Left kidney (tissue), 2 donors: ENCODE measurements around the gene SCUBE3. TPM values are rescaled to one million over a fixed set of nuclear protein-coding genes. Genes with fewer than 3 reads are reported as not detected.

Experiments
- DNase-seq: peaks from one replicate; pipeline ENCODE4 v3.0.0-alpha.2; 2013
- polyA plus RNA-seq: library from polyadenylated mRNA; unstranded; fragments of 120-200 nt; gene quantifications from one replicate; pipeline ENCODE4 v1.2.1, GENCODE V29; 2013; ENCODE audit not compliant: insufficient read length

Gene SCUBE3
- polyA plus RNA-seq, 1 donor, result 63.6 TPM

DNA sequence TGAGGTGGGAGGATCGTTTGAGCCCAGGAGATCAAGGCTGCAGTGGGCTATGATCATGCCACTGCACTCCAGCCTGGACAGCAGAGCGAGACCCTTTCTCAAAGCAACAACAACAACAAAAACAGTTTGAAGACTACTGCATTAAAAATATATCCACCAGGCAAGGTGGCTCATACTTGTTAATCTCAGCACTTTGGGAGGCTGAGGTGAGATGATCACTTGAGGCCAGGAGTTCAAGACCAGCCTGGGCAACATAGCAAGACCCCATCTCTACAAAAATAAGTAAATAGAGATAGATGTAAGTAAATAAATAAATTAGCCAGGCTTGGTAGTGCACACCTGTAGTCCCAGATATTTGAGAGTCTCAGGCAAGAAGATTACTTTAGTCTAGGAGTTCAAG is 58.2 kb downstream of the SCUBE3 start:
- DNase-seq, result no peak

- no peak for DNase-seq
Measured at GRCh38 chr6:35273822-35274559, 60.2 kb downstream of the SCUBE3 start.

DNA sequence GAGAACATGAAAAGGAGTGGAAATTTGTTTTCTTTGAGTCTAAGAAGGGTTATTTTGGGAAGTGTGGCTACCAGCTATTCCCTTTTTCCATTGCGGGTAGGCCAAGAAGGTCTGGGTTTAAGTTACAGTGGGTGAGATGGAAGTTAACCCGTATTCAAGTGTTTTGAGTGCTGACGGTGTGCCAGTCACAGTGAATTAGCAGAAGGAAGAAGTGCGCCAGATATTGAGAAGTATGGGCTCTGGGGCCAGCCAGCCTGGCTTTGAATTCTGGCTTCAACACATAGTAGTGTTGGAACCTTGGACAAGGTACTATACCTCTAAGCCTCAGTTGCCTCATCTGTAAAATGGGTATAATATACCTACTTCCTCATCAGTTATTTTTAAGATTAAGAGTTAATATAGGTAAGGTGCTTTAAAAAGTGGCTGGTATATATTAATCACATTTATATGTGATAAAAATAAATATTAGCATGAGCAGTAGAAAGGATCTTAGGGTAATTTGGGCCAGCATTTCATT is 62.0 kb downstream of the SCUBE3 start:
- DNase-seq, result no peak

DNA sequence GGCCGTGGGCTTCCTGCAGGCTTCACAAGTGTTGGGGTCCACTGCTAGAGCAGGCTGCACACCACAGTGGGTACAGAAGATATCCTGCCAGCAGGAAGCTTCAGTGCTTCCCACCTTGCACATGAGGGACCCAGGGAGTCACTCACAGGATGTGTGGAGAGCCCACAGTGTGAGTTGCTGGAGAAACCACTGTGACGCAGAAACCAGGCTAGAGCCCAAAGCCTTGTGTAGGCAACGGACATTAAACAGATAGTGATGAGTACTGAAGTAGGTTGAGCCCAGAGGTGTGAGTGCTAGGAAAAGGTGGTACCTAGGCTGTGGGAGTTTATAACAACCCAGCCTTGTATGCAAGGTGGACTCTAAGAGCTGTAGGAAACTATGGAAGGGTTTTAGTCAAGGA is 65.0 kb downstream of the SCUBE3 start:
- no peak for DNase-seq

DNA sequence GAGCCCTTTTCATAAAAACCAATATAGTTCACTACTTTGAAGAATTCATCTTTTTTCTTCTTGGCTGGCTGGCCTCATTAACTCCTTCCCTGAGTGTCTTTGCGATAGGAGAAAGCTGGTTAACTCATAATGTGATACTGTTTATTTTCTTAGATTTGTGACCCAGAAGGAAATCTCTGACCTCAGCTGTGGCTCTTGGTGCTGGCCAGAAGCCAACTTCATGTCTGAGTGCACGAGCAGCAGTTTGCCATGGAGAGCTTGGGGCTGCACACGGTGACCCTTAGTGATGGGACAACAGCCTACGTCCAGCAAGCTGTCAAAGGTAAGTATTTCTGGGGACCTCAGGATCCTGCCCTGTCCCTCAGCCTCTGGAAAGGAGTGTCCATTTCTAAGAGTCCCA is 67.1 kb downstream of the SCUBE3 start:
- no peak for DNase-seq

GRCh38 chr6:35282472-35282871 is 68.7 kb downstream of the SCUBE3 start:
- DNase-seq, result no peak

- DNase-seq, result no peak
Measured at GRCh38 chr6:35283361-35283760, 69.6 kb downstream of the SCUBE3 start.

DNA sequence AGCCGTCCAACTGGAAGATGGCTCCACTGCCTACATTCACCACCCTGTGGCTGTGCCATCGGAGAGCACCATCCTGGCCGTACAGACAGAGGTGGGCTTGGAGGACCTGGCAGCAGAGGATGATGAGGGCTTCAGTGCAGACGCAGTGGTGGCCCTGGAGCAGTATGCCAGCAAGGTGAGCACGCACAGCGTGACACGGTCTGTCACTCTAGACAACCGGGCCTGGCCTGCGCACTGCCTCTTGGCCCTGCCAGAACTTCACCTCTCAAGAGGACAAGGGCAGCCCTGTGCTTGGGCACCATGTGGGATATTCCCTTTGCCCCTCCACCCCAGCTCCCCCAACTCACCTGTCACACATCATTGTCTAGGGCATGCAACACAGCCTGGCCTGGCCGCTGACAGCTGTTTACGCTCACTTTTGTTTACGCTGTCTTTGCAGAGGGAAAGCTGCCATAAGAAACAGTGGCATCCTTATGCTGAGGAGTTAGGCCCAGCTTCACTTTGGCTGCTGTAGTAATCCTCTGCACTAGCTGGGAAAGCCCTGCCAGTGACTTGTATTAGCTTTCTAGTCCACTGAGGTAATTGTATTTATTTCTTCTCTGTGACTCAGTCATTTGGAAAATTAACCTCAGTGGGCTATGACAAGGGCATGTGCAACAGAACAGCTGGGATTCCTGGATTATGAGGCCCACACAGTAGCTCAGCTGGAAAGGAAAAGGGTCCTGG is 74.1 kb downstream of the SCUBE3 start:
- no peak for DNase-seq

GRCh38 chr6:35288834-35289233 is 75.1 kb downstream of the SCUBE3 start:
- no peak for DNase-seq

GRCh38 chr6:35291491-35291890 is 77.7 kb downstream of the SCUBE3 start:
- DNase-seq, result no peak

- DNase-seq, result no peak
Measured at GRCh38 chr6:35292494-35292893, 78.7 kb downstream of the SCUBE3 start.

GRCh38 chr6:35293681-35294080 is 79.9 kb downstream of the SCUBE3 start:
- DNase-seq, result no peak

DNA sequence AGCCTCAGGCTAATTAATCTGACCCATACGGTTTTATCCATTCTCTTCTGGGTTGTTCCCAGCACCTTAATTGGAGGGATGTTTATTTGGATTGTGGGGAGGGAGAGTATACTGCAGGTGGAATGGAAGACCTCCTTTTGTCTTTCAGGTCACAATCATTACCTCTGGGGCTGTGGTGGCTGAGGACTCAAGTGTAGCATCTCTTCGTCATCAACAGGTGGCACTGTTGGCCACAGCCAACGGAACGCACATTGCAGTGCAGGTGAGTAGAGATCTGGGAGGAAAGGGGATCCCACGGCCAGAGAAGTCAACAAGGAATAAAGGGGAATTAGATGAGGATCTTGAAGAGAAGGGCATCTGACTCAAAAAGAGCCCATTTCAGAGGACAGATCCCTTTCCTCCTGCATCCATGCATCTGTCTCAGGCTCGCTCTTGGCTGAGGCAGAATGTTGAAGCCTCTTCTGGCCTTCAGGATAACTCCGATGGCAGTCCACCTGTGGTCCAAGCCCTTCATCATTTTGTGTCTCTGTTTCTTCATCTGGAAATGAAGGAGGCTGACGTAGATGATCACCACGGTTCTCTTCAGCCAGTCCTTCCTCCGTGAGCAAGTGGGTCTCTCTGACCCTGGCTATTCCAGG is 80.7 kb downstream of the SCUBE3 start:
- no peak for DNase-seq

DNA sequence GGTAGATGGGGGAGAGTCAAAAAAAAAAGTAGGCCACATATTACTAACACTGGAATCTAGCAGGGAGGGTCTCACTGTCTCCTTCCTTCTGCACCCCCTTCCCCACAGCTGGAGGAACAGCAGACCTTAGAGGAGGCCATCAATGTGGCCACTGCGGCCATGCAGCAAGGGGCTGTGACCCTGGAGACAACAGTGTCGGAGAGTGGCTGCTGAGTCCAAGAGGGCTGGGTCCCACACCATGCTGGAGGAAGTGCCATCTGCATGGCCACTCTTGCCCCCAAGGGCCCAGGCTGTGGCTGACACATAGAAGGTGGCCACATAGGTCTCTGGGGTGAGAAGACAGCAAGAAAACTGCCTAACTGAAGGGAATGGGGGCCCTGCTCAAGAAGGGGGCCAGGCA is 81.3 kb downstream of the SCUBE3 start:
- DNase-seq, result no peak

DNA sequence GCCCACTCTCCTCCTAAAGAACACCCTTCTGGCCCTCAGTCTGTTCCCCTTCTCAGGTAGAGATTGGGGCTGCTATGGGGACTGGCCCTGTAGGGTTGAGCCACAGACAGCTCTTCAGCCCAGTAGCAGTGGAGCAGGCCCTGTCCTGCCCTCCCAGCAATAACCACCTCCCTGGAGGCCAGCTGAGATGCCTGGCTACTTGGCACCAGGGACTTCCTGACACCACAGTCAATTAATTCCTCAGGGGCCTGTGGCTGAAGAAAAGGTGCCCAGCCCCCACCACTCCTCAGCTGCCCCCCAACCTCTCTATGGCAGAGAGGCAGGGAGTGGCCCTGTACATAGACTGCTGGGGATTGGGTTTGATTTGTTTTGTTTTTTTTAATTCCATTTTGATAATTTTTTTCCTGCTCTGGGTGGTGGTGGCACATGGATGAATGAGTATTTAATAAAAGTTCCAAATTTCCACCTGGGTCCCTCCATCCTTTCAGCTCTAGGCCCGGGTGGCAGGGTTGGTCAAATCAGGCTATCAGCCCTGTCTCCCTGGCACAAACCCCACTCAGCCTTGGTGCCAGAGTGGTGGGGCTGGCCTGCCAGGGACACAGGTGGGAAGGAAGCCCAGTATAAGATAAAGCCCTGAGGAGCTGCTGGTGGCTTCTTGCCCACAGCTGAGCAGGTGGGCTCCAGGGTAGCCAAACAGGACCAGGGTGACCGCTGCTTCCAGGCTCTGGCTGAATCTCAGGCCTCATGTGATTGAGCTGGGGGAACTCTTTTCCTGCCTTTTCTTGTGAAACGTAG is 82.0 kb downstream of the SCUBE3 start:
- DNase-seq, result no peak

- DNase-seq, result no peak
Measured at GRCh38 chr6:35296931-35297600, 83.3 kb downstream of the SCUBE3 start.

GRCh38 chr6:35297601-35298481 is 84.1 kb downstream of the SCUBE3 start, which contains the start of gene DEF6:
DEF6 (plus strand) TSS chr6:35297818; CDS start chr6:35297857, 39 bp downstream.
- peak; percentile 85 for DNase-seq

- no peak for DNase-seq
Measured at GRCh38 chr6:35298625-35299140, 84.9 kb downstream of the SCUBE3 start.

- DNase-seq, result no peak
Measured at GRCh38 chr6:35299674-35300073, 85.9 kb downstream of the SCUBE3 start.

- DNase-seq, result no peak
Measured at GRCh38 chr6:35300848-35301247, 87.1 kb downstream of the SCUBE3 start.
